Prostate gland (tissue), 2 donors: ENCODE data around the gene SLC6A3.

ENCODE experiments used
- POLR2A ChIP-seq: fragments of 450-650 bp; IDR thresholded peaks from one replicate; pipeline ENCODE4 v1.6.1; 2016; ENCODE audit warnings: antibody characterized with exemption, mild to moderate bottlenecking
- POLR2AphosphoS5 ChIP-seq: sonication (generic); formaldehyde crosslinking; IDR thresholded peaks from one replicate; pipeline ENCODE4 v1.6.1; 2017; ENCODE audit warnings: antibody characterized with exemption
- TF ChIP-seq, protein P1 (sequence below), 4 experiments: fragments of 200-600 bp in 2 of 4; fragments of 450-650 bp in 2 of 4; sonication (generic) in 2 of 4; IDR thresholded peaks; 1 replicate in 3 of 4; 2 replicates in 1 of 4; pipeline ENCODE4 v1.5.1; 2016 to 2019; ENCODE audit warnings: antibody characterized with exemption in 4 of 4, mild to moderate bottlenecking in 2 of 4, moderate library complexity in 2 of 4

DNA sequence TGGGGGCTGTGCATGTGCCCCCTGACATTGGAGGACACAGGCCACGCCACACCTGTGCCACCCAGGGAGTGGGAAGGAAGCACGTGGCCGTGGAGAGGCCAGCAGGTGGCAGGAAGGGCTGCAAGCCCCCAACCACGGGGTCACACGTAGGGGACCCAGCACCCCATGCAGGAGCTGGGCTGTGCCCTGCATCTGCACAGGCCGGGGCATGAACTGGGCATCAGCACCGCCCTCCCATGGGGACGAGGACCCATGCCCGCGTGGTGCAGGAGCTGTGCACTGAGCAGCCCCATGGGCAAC is 86.6 kb downstream of the SLC6A3 start:
- TF ChIP-seq, protein P1, sequence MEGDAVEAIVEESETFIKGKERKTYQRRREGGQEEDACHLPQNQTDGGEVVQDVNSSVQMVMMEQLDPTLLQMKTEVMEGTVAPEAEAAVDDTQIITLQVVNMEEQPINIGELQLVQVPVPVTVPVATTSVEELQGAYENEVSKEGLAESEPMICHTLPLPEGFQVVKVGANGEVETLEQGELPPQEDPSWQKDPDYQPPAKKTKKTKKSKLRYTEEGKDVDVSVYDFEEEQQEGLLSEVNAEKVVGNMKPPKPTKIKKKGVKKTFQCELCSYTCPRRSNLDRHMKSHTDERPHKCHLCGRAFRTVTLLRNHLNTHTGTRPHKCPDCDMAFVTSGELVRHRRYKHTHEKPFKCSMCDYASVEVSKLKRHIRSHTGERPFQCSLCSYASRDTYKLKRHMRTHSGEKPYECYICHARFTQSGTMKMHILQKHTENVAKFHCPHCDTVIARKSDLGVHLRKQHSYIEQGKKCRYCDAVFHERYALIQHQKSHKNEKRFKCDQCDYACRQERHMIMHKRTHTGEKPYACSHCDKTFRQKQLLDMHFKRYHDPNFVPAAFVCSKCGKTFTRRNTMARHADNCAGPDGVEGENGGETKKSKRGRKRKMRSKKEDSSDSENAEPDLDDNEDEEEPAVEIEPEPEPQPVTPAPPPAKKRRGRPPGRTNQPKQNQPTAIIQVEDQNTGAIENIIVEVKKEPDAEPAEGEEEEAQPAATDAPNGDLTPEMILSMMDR (IDR thresholded peaks at IDR 0.05), result no peak
- no peak for TF ChIP-seq POLR2A
- TF ChIP-seq POLR2AphosphoS5, result no peak
